GM21619 (cell line): Measurements from ENCODE around the gene OVOL1.

Source experiments
- ATAC-seq: cut with Tn5 transposase; IDR thresholded peaks from one replicate; pipeline ENCODE4 v1.9.1; 2021; ENCODE audit not compliant: unreplicated experiment

Gene OVOL1

GRCh38 chr11:65777821-65778361, 9.0 kb upstream of the OVOL1 start:
- no peak for ATAC-seq

- no peak for ATAC-seq
These were observed 8.4 kb upstream of the OVOL1 start for GRCh38 chr11:65778431-65778900.

GRCh38 chr11:65778901-65779668, 7.8 kb upstream of the OVOL1 start:
- no peak for ATAC-seq

GRCh38 chr11:65779669-65779918, 7.3 kb upstream of the OVOL1 start:
- ATAC-seq, result no peak

GRCh38 chr11:65779919-65780769, 6.7 kb upstream of the OVOL1 start:
- ATAC-seq, result peak; percentile 52

GRCh38 chr11:65780770-65781151, 6.1 kb upstream of the OVOL1 start, which contains the start of gene AP5B1:
Gene AP5B1 (minus strand): TSS chr11:65780976. CDS start chr11:65780591, 385 bp downstream.
- ATAC-seq, result peak; percentile 53

- ATAC-seq, result peak; percentile 17
These were observed 5.5 kb upstream of the OVOL1 start for GRCh38 chr11:65781152-65781961.

- ATAC-seq, result no peak
These were observed 4.7 kb upstream of the OVOL1 start for GRCh38 chr11:65781962-65782815.

- no peak for ATAC-seq
These were observed 4.0 kb upstream of the OVOL1 start for GRCh38 chr11:65782816-65783228.

GRCh38 chr11:65785319-65786007, 1.4 kb upstream of the OVOL1 start:
- no peak for ATAC-seq

GRCh38 chr11:65786008-65786785, 666 bp upstream of the OVOL1 start:
- ATAC-seq, result no peak

- ATAC-seq, result no peak
These were observed 1.1 kb downstream of the OVOL1 start for GRCh38 chr11:65787649-65788622.

- ATAC-seq, result no peak
These were observed 2.0 kb downstream of the OVOL1 start for GRCh38 chr11:65788821-65789220.

GRCh38 chr11:65789230-65790103, 2.6 kb downstream of the OVOL1 start:
- ATAC-seq, result no peak

GRCh38 chr11:65790104-65790901, 3.4 kb downstream of the OVOL1 start:
- ATAC-seq, result no peak
